HG03139 (cell line): ENCODE measurements around the gene KLHL17.
"Not testable (repeated sequence)": the region's sequence is repeated elsewhere in the genome, so short reads cannot be mapped to it uniquely, and the experiment has no call there.

ENCODE experiments used
- ATAC-seq: cut with Tn5 transposase; IDR thresholded peaks from one replicate; pipeline ENCODE4 v1.9.1; 2021; ENCODE audit not compliant: unreplicated experiment

KLHL17 gene

DNA sequence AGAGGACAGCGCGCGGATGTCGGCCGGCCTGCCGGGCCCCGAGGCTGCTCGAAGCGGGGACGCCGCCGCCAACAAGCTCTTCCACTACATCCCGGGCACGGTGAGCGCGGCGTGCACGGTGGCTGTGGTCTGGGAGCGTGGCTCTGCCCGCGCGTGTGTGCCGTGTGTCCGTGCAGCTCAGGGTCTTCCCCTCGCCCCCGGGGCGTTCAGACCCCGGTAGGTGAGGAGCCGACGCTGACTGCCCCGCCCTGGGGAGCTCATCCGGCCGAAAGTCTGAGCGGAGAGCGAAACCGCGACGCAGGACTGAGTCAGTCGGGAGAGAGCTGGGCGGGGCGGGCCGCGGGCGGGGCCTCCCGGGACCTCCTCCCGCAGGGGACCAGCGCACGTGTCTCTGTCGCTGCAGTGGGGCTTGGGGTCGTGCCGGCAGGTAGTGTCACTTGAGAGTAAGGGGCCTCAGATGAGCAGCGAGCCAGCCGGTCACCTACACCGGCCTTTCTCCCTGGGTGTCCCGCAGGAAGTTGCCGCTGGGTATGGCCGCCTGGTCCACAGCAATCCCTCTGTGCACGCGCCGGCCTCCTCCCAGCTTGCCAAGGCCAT is 6.4 kb downstream of the KLHL17 start:
- ATAC-seq = no peak

DNA sequence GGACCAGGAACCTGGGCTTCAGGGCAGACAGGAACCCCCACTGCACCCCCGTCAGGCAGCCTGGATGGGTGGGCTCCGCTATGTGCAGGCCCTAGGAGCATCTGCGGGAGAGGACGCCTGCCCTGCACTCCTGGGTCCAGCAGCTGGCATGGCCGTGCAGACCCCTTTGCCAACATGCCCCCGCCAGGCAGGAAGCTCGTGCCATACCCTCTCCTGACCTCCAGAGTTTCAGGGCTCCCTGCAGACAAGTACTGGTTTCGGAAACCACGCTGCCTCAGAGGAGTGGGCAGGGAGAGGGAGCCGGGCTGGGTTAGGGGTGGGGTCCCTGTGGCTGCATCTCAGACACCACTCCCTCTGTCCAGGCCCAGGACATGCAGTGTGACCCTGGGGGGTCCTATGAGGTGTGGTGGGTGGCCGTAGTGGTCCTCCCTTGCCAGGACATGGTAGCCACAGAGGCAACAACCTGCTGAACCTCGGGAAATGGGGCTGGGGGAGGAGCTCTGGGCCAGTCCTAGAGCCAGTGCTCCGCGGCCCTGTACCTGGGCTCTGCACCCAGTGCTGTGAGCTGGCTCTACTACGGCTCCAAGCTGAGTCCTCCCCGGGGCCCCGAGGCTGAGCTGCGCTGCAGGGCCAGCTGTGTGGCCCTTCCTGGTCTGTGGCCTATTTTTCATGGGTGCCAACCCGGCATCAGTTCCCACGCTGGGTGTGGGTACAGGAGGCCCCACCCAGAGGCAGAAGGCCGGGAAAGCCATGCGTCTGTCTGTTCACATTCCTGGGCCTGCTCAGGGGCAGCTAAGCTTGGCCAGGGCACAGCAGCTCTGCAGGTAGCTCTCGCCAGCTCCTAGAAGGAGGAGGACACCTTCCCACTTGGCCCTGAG is 7.3 kb downstream of the KLHL17 start:
- ATAC-seq = no peak

DNA sequence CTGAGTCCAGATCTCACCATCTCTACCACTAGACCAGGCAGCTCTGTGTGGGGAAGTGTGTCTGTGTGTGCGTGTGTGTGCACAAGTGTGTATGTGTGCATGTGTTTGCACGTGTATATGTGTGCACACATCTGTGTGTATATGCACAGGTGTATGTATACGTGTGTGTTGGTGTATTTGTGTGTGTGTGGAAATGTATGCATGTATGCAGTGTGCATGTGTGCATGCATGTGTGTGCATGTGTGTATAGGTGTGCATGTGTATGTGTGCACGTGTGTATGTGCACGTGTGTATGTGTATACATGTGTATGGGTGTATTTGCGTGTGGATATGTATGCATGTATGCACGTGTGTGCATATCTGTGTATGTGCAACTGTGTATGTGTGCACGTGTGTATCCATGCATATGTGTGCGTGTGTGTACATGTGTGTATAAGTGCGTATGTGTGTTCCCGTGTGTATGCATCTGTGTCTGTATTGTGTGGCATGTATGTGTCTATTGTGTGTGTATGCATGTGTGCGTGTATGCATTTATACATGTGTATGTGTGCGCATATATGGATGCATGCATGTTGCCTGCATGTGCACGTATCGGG is 9.0 kb downstream of the KLHL17 start:
- ATAC-seq = no peak

DNA sequence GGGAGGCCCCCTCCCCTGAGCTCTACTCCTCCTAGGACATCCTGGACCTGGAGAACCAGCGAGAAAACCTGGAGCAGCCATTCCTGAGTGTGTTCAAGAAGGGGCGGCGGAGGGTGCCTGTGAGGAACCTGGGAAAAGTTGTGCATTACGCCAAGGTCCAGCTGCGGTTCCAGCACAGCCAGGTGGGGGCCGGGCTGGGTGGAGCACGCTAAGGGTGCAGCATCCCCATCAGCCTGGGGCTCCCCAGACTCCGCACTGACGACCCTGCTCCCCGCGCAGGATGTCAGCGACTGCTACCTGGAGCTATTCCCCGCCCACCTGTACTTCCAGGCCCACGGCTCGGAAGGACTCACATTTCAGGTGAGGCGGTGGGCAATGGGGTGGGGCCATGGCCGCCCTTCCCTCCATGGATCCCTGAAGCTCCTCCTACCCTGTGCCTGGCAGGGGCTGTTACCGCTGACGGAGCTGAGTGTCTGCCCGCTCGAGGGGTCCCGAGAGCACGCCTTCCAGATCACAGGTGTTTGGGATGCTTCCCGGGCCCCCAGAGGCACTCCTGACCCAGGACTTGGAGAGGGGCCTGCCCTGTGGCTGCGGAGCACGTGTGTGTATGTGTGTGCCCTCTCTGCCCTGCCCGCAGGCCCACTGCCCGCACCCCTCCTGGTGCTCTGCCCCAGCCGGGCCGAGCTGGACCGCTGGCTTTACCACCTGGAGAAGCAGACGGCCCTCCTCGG is 10.0 kb downstream of the KLHL17 start:
- ATAC-seq = no peak

DNA sequence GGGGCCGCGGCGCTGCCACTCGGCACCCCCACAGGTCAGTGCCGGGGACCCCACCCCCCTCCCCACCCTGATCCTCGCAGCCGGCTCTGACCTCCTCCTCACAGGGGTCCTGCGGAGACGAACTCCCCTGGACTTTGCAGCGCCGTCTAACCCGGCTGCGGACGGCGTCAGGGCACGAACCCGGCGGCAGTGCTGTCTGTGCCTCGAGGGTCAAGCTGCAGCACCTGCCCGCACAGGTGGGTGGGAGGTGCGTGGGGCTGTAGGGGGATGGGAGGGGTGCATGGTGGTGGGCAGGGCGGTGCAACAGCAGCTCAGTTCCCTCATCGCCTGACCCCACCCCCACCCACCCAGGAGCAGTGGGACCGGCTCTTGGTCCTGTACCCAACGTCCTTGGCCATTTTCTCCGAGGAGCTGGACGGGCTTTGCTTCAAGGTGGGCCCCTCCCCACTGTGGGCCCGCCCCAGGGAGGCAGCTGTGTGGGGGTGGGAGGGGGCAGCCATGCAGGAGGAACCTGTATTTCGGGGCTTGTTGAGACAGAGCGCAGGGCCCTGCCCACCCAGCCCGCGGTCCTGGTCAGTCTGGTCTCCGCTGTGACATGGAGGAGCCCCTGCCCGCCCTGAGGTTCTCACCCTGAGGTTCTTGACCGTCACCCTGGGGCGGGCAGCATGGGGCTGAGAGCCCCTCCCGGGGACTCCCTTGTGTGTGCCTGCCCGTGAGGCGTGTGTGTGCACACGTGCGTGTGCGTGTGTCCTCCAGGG is 10.8 kb downstream of the KLHL17 start:
- no peak for ATAC-seq

DNA sequence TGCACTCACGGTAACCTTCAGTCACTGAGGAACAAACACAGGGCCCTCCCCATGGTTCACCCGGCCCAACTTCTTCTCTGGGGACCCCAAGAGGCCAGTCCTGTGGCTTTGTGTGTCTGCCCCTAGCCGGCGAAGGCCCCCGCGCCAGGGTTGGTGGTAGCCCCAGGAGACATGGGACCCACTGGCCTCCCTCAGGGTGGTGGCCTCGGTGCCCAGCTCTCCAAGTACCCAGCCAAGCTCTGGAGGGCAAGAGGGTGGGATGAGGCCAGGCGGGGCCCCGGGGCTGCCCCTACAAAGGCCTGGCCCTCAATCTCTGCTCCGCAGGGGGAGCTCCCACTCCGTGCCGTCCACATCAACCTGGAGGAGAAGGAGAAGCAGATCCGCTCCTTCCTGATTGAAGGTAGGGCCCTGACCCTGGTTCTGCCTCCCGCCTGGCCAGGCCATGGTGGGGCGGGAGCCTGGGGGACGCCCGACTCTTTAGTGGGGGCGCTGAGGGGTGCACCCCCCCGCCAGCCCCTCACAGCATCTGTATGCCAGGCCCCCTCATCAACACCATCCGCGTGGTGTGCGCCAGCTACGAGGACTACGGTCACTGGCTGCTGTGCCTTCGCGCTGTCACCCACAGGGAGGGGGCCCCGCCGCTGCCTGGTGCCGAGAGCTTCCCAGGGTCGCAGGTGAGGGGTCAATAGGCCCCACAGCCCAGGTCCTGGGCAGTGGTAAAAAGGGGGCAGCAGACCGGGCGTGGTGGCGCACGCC is 11.5 kb downstream of the KLHL17 start:
- ATAC-seq = no peak

- no peak for ATAC-seq
Measured at GRCh38 chr1:972726-973458, 12.5 kb downstream of the KLHL17 start.

DNA sequence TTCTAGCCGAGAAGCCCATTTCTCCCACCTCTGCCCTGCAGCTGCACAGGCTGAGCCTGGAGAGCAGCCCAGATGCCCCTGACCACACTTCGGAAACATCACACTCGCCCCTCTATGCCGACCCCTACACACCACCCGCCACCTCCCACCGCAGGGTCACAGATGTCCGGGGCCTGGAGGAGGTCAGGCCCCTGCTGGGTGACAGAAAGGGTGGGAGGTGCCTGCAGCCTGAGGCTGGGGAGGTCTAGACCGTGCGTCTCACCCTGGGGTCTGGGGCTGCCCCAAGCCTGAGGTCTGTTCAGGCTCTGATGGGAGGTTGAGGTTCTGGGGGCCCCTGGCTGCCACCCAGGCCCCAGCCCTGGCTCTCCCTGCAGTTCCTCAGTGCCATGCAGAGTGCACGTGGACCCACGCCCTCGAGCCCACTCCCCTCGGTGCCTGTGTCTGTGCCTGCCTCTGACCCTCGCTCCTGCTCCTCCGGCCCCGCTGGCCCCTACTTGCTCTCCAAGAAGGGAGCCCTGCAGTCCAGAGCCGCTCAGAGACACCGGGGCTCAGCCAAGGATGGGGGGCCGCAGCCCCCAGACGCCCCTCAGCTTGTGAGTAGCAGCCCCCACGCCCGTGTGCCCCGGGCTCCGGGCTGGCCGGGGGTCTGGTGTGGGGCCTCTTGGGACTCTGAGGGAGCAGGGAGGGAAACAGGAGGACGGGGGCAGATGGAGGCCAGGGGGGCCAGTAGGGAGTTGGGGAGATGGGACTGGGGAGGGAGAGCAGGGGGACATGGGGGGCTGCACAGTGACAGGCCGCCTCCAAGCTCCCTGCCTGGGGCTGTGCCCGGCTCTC is 13.3 kb downstream of the KLHL17 start:
- no peak for ATAC-seq

DNA sequence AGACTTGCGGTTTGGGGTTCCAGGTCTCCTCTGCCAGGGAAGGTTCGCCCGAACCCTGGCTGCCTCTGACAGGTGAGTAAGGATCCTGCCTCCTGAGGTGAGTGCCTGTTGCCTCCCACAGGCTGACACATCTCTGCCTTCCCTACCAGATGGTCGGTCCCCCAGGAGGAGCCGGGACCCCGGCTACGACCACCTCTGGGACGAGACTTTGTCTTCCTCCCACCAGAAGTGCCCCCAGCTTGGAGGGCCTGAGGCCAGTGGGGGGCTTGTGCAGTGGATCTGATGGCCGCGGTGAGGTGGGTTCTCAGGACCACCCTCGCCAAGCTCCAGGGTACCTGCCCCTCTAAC is 13.9 kb downstream of the KLHL17 start:
- ATAC-seq = no peak

DNA sequence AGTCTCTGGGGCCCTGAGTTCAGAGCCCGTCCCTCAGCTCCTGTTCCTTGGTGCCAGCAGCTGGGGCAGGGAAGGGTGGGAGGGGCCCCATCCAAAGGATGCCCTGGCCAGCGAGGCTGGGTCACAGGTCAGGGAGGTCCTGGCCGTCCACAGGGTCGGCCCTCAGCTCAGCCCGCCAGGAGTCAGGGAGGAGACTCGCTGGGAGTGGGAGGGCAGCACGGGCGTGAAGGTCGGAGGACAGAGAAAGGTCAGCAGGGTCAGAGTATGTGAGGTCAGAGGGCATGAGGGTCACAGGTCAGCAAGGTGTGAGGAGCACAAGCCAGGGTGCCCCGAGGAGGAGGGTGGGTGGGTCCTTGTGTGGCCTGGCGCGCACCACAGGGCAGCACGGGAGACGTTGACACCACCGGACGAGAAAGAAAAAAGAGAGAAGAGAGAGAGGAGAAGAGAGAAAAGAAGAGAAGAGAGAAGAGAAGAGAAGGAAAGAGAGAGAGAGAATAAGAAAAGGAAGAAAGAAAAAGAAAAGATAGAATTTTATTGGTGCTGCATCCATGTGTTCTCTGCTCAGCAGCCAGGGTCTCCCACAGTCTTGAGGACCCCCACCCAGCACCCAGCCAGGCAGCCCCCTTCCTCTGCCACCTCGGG is 14.4 kb downstream of the KLHL17 start:
- no peak for ATAC-seq

DNA sequence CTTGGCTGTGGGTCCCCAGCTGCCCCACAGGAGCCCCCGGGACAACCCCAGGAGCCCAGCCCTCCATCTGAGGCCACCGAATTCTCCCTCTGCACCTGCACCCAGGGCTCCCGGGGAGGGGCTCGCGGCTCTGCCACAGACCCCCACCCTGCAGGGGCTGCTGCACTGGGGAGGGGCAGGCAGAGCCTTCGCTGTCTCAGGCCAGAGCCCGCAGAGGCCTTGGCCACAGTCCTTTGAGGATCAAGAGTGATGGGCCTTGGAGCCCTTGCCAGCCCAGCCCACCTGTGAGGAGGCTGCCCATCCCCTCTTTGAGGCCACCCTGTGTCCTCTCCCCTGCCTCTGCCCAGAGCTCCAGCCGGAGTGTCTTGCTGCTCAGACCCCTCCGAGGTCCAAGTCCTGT is 15.0 kb downstream of the KLHL17 start:
- ATAC-seq = no peak

- no peak for ATAC-seq
Measured at GRCh38 chr1:975896-976683, 15.7 kb downstream of the KLHL17 start.

DNA sequence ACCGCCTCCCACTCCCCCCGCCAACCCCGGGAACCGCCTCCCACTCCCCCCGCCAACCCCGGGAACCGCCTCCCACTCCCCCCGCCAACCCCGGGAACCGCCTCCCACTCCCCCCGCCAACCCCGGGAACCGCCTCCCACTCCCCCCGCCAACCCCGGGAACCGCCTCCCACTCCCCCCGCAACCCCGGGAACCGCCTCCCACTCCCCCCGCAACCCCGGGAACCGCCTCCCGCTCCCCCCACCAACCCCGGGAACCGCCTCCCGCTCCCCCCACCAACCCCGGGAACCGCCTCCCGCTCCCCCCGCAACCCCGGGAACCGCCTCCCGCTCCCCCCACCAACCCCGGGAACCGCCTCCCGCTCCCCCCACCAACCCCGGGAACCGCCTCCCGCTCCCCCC is 16.4 kb downstream of the KLHL17 start:
- ATAC-seq = not testable (repeated sequence)

- ATAC-seq = no peak
Measured at GRCh38 chr1:978069-978834, 17.9 kb downstream of the KLHL17 start.

GRCh38 chr1:978835-979743 is 18.7 kb downstream of the KLHL17 start:
- no peak for ATAC-seq

GRCh38 chr1:979744-980072 is 19.3 kb downstream of the KLHL17 start:
- no peak for ATAC-seq
